SK-N-SH treated with all-trans-retinoic acid at 6 μM for 48 hours (cell line): ENCODE results near the gene TTC33.

Experiments
- ESRRG ChIP-seq: fragments of 250-450 bp; sonication (Bioruptor Pico); IDR thresholded peaks from 2 replicates; pipeline ENCODE4 v1.6.1; 2021; ENCODE audit warnings: mild to moderate bottlenecking
- RARB ChIP-seq: fragments of 250-450 bp; sonication (Bioruptor Pico); IDR thresholded peaks from 2 replicates; pipeline ENCODE4 v1.8.0; 2021; ENCODE audit warnings: mild to moderate bottlenecking, moderate library complexity
- ZNF8 ChIP-seq: fragments of 450-650 bp; formaldehyde crosslinking; IDR thresholded peaks from 2 replicates; pipeline ENCODE4 v1.5.0; 2020; ENCODE audit warnings: mild to moderate bottlenecking, moderate library complexity
- TF ChIP-seq, protein P1 (sequence below): fragments of 250-450 bp; sonication (Bioruptor Pico); IDR thresholded peaks from 2 replicates; pipeline ENCODE4 v1.5.1; 2020; ENCODE audit warnings: low read depth, mild to moderate bottlenecking, moderate library complexity

- no peak for TF ChIP-seq RARB (CRISPR knock-in tag)
- no peak for TF ChIP-seq ZNF8
- TF ChIP-seq, protein P1, sequence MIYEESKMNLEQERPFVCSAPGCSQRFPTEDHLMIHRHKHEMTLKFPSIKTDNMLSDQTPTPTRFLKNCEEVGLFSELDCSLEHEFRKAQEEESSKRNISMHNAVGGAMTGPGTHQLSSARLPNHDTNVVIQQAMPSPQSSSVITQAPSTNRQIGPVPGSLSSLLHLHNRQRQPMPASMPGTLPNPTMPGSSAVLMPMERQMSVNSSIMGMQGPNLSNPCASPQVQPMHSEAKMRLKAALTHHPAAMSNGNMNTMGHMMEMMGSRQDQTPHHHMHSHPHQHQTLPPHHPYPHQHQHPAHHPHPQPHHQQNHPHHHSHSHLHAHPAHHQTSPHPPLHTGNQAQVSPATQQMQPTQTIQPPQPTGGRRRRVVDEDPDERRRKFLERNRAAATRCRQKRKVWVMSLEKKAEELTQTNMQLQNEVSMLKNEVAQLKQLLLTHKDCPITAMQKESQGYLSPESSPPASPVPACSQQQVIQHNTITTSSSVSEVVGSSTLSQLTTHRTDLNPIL (CRISPR knock-in tag): no peak
- no peak for TF ChIP-seq ESRRG
Measured at GRCh38 chr5:40627706-40628105, 128.1 kb downstream of the TTC33 start.
